Lower leg skin (tissue), 4 donors: ENCODE data around the gene STAC3. TPM values are rescaled to one million over a fixed set of nuclear protein-coding genes. Genes with fewer than 3 reads are reported as not detected.
A peak's percentile ranks its signal among the peaks of the same experiment; 100 is the strongest.

Experiments
- DNase-seq, 2 donors: peaks; one replicate each; pipeline ENCODE4 v3.0.0-alpha.2; 2019; ENCODE audit warnings: low spot score in 2 of 2
- H3K4me3 ChIP-seq: fragments of 200-600 bp; sonication (generic); 2 replicates; pipeline ENCODE4 v1.5.1; 2017; ENCODE audit warnings: mild to moderate bottlenecking, low read depth; ENCODE audit not compliant: poor library complexity, severe bottlenecking
- CTCF ChIP-seq, 3 donors: fragments of 450-650 bp; IDR thresholded peaks; one replicate each; pipeline ENCODE4 v1.5.1; 2016; ENCODE audit warnings: antibody characterized with exemption in 3 of 3, mild to moderate bottlenecking in 3 of 3, moderate library complexity in 2 of 3
- POLR2A ChIP-seq, 2 donors: fragments of 450-650 bp; IDR thresholded peaks; one replicate each; pipeline ENCODE4 v1.6.1; 2016 to 2017; ENCODE audit warnings: antibody characterized with exemption in 2 of 2, mild to moderate bottlenecking in 1 of 2, moderate library complexity in 1 of 2
- WGBS, 2 donors: methylation state at CpG; one replicate each; pipeline ENCODE4 v1.1.5; 2018; 5-methylcytosine and 5-hydroxymethylcytosine counted together
- intact Hi-C: fragments of 100-400 bp; cut with DNase I; formaldehyde crosslinking; loops from one replicate; pipeline ENCODE4 v1.15.0; 2023; ENCODE audit warnings: low total_unique reads
- total RNA-seq, 4 donors: library from RNA; depleted of rRNA; stranded (reverse); fragments of >200 nt; gene quantifications; one replicate each; pipeline ENCODE4 v1.1.0, GENCODE V29; 2016

The STAC3 gene
- total RNA-seq, 4 donors from 2014 or later, result 0.71 to 3.8 (median 1.5) TPM

- no peak for DNase-seq
- 42 to 65% methylated on average over 6 of the region's 6 CpGs for WGBS, 2 donors
- no peak overlapping the region for H3K4me3 ChIP-seq
- intact Hi-C loops, result no loop called here
- no peak for TF ChIP-seq POLR2A (IDR thresholded peaks at IDR 0.05)
- TF ChIP-seq CTCF (IDR thresholded peaks at IDR 0.05), result no peak
Measured at GRCh38 chr12:57244312-57244696, 6.7 kb downstream of the STAC3 start.

GRCh38 chr12:57243521-57244311, 7.3 kb downstream of the STAC3 start:
- WGBS, 2 donors, result 6 to 7% methylated on average over 40 to 41 of the region's 41 CpGs
- TF ChIP-seq CTCF (IDR thresholded peaks at IDR 0.05) (peak in 1 of 3 donors; percentile 20), POLR2A (IDR thresholded peaks at IDR 0.05) (no peak)
- intact Hi-C loops, result no loop called here
- peak in 1 of 2 donors; percentile 95 for DNase-seq
- H3K4me3 ChIP-seq, result no peak overlapping the region

- no peak overlapping the region for H3K4me3 ChIP-seq
- WGBS, 2 donors, result 2% methylated on average over 42 to 45 of the region's 45 CpGs
- DNase-seq, result no peak
- no peak for TF ChIP-seq CTCF (IDR thresholded peaks at IDR 0.05)
- intact Hi-C loops, result no loop called here
Measured at GRCh38 chr12:57242691-57243454, 8.1 kb downstream of the STAC3 start.

- TF ChIP-seq CTCF (IDR thresholded peaks at IDR 0.05) (no peak), POLR2A (IDR thresholded peaks at IDR 0.05) (no peak)
- no peak overlapping the region for H3K4me3 ChIP-seq
- 1 to 2% methylated on average over 12 to 14 of the region's 18 CpGs for WGBS, 2 donors
- intact Hi-C loops, result no loop called here
- no peak for DNase-seq
Measured at GRCh38 chr12:57242329-57242690, 8.7 kb downstream of the STAC3 start.

GRCh38 chr12:57241402-57242310, 9.3 kb downstream of the STAC3 start:
- no peak for DNase-seq
- intact Hi-C loops, result loop anchor here (2.0 kb wide), 1 partner anchor 27 kb away; no protein-coding TSS in a partner anchor
- TF ChIP-seq POLR2A (IDR thresholded peaks at IDR 0.05), result no peak
- no peak for TF ChIP-seq CTCF (IDR thresholded peaks at IDR 0.05)
- WGBS, 2 donors, result 8 to 14% methylated on average over 43 to 48 of the region's 48 CpGs
- no peak overlapping the region for H3K4me3 ChIP-seq
